Fibroblast of the aortic adventitia (primary cell): ENCODE data around the gene SRC. TPM values are rescaled to one million over a fixed set of nuclear protein-coding genes. Genes with fewer than 3 reads are reported as not detected.

Experiments used
- DNase-seq: peaks from one replicate; pipeline ENCODE4 v3.0.0-alpha.2; 2010; ENCODE audit warnings: low read depth
- H3K4me3 ChIP-seq: 2 replicates; pipeline ENCODE4 v1.5.1; 2011; ENCODE audit warnings: low read depth, mild to moderate bottlenecking, control low read depth, low read length, moderate library complexity
- CTCF ChIP-seq: IDR thresholded peaks from 2 replicates; pipeline ENCODE4 v1.5.1; 2011; ENCODE audit warnings: mild to moderate bottlenecking, low read length, control low read depth, inconsistent platforms; ENCODE audit not compliant: insufficient read depth
- total RNA-seq: library from RNA; depleted of rRNA; stranded (reverse); fragments of >200 nt; gene quantifications from 2 replicates; pipeline ENCODE4 v1.2.3, GENCODE V29; 2012; ENCODE audit warnings: low replicate concordance

Gene SRC
- total RNA-seq, 1 donor, result 19.1 TPM

- H3K4me3 ChIP-seq, result no peak overlapping the region
- DNase-seq, result no peak
- no peak for TF ChIP-seq CTCF
Measured at GRCh38 chr20:37355252-37356180, 9.6 kb downstream of the SRC start.

- H3K4me3 ChIP-seq, result no peak overlapping the region
- DNase-seq, result no peak
- no peak for TF ChIP-seq CTCF
Measured at GRCh38 chr20:37356387-37356786, 10.4 kb downstream of the SRC start.

- DNase-seq, result no peak
- no peak for TF ChIP-seq CTCF
- no peak overlapping the region for H3K4me3 ChIP-seq
Measured at GRCh38 chr20:37356961-37357371, 11.0 kb downstream of the SRC start.

- no peak for TF ChIP-seq CTCF
- DNase-seq, result no peak
- no peak overlapping the region for H3K4me3 ChIP-seq
Measured at GRCh38 chr20:37357481-37358365, 11.8 kb downstream of the SRC start.

- no peak for TF ChIP-seq CTCF
- DNase-seq, result peak; percentile 39
- H3K4me3 ChIP-seq, result no peak overlapping the region
Measured at GRCh38 chr20:37358366-37359150, 12.6 kb downstream of the SRC start.

- H3K4me3 ChIP-seq, result no peak overlapping the region
- no peak for TF ChIP-seq CTCF
- no peak for DNase-seq
Measured at GRCh38 chr20:37359331-37359730, 13.4 kb downstream of the SRC start.
